Keratinocyte (primary cell): ENCODE results near the gene KLK15.

ENCODE experiments used
- EZH2 ChIP-seq: IDR thresholded peaks from one replicate; pipeline ENCODE4 v1.6.1; 2012; ENCODE audit warnings: inconsistent platforms, mild to moderate bottlenecking, low read length, moderate library complexity
- TF ChIP-seq, protein P1 (sequence below), 3 experiments: IDR thresholded peaks in 1 of 3; conservative IDR thresholded peaks in 1 of 3; optimal IDR thresholded peaks in 1 of 3; 2 replicates in 2 of 3; 3 replicates in 1 of 3; pipeline versions ENCODE3 to v1.5.1; 2011; ENCODE audit warnings: low read length in 3 of 3, mild to moderate bottlenecking in 3 of 3, moderate library complexity in 2 of 3, control low read depth in 1 of 3, inconsistent platforms in 1 of 3; ENCODE audit not compliant: insufficient read depth in 2 of 3; ENCODE audit errors: extremely low read depth in 1 of 3

DNA sequence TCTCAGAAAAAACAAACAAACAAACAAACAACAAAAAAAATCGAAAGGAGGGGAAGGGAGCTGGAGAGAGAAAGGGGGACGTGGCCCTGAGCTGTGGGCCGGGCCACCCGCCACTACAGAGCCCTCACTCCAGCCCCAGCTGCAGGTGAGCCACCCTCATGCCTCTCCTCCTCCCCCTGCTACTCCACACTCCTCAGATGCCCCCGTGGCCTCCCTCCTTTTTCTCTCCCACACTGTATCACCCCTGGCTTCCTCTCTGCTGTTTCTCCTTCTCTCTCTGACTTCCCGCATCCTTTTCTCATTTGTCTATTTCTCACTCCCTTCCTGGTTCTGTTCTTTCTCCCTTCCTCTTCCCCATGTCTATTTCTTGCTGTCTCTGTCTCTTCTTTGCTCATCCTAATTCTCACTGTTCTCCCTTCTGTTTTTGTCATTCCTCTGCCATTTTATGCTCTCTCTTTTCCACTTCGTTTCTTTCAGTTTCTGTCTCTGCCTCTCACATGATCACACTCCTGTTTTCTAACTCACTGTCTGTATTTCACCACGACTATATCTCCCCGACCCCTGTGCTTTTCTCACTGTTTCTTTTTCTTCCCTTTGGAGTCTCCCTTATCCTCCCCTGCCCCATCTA is 42.5 kb upstream of the KLK15 start:
- TF ChIP-seq, protein P1, sequence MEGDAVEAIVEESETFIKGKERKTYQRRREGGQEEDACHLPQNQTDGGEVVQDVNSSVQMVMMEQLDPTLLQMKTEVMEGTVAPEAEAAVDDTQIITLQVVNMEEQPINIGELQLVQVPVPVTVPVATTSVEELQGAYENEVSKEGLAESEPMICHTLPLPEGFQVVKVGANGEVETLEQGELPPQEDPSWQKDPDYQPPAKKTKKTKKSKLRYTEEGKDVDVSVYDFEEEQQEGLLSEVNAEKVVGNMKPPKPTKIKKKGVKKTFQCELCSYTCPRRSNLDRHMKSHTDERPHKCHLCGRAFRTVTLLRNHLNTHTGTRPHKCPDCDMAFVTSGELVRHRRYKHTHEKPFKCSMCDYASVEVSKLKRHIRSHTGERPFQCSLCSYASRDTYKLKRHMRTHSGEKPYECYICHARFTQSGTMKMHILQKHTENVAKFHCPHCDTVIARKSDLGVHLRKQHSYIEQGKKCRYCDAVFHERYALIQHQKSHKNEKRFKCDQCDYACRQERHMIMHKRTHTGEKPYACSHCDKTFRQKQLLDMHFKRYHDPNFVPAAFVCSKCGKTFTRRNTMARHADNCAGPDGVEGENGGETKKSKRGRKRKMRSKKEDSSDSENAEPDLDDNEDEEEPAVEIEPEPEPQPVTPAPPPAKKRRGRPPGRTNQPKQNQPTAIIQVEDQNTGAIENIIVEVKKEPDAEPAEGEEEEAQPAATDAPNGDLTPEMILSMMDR (optimal IDR thresholded peaks at IDR 0.05 in 1 of 3, IDR thresholded peaks at IDR 0.05 in 1 of 3, conservative IDR thresholded peaks at IDR 0.05 in 1 of 3; ENCODE audit: extremely low read depth in 1 of 3, insufficient read depth in 2 of 3, low read length in 3 of 3), result no peak
- no peak for TF ChIP-seq EZH2
